Mucosa of stomach (tissue), 1 donor: ENCODE results near the gene CHDH.

Source experiments
- H3K27me3 ChIP-seq: one replicate; pipeline ENCODE4 v1.7.0; 2013; ENCODE audit warnings: mild to moderate bottlenecking, low read length; ENCODE audit not compliant: control insufficient read depth, insufficient read depth
- H3K36me3 ChIP-seq: one replicate; pipeline ENCODE4 v1.7.0; 2013; ENCODE audit warnings: low read length; ENCODE audit not compliant: control insufficient read depth, insufficient read depth
- H3K4me1 ChIP-seq: one replicate; pipeline ENCODE4 v1.7.0; 2013; ENCODE audit warnings: mild to moderate bottlenecking, low read length; ENCODE audit not compliant: control insufficient read depth, insufficient read depth
- H3K4me3 ChIP-seq: one replicate; pipeline ENCODE4 v1.7.0; 2013; ENCODE audit warnings: low read length
- H3K9ac ChIP-seq: one replicate; pipeline ENCODE4 v1.7.0; 2013; ENCODE audit warnings: mild to moderate bottlenecking, low read length, moderate library complexity
- H3K9me3 ChIP-seq: one replicate; pipeline ENCODE4 v1.7.0; 2013; ENCODE audit warnings: mild to moderate bottlenecking, low read length, moderate library complexity; ENCODE audit not compliant: control insufficient read depth
- donor health status: Pancreatic carcinoma.

CHDH gene

DNA sequence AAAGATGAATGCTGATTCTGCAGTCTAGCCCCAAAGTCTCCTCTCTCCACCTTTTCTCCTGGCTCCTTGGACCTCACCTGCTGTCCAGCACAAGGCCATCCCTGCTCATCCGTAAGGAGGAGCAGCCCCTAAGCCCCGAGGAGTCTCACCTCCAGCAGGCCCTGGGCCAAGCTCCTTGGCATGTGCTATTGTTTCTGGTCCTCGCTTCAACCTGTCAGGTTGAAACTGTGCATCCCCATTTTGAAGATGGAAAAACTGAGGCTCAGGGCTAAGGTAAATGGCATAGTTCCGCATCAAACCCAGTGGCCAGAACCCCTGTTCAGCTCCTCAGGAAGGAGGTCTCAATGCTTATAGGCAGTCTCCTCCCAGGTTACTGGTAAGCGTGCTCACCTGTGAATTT, 26.1 kb downstream of the CHDH start:
- no peaks in the 10 kb centered on the region for H3K9me3 ChIP-seq
- no peaks in the 10 kb centered on the region for H3K4me1 ChIP-seq
- H3K4me3 ChIP-seq = no peak overlapping the region
- H3K27me3 ChIP-seq = no peaks in the 10 kb centered on the region
- H3K36me3 ChIP-seq = peaks cover 5% of the 10 kb centered on the region
- H3K9ac ChIP-seq = no peak overlapping the region

DNA sequence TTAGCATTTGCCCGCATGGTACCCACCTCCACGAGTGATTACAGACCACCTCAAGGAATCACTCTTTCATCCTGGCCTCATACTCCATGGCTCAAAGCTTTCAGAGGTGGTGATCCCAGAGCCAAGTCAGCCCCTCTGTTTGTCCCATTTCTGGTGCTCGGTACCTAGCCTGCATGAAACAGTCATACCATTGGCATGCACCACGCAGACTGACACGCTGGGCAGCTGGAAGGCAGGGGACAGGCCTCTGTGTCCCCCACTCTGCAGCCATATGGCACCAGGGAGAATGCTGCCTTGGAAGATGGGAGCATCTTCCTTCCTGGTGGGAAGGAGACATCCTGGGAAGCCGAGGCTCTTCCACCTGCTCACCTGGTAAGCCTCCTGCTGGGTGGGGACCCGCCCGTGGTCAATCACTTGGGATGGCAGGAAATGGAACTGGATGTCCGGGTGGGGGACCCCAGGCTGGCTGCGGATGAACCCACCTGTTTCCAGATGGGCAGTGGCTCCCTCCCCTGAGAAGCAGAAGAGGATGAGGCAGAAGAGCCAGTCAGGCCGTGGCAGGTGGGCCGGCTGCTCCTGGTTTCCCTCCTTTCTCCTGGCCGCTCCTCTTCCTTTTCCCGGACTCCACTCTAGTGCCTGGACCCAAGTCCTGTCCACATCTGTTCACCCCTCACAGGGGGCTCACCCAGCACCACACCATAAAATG, 26.9 kb downstream of the CHDH start:
- Histone ChIP-seq H3K27me3 (no peaks in the 10 kb centered on the region), H3K4me1 (no peaks in the 10 kb centered on the region), H3K9me3 (no peaks in the 10 kb centered on the region), H3K36me3 (peaks cover 5% of the 10 kb centered on the region), H3K4me3 (no peak overlapping the region), H3K9ac (no peak overlapping the region)

DNA sequence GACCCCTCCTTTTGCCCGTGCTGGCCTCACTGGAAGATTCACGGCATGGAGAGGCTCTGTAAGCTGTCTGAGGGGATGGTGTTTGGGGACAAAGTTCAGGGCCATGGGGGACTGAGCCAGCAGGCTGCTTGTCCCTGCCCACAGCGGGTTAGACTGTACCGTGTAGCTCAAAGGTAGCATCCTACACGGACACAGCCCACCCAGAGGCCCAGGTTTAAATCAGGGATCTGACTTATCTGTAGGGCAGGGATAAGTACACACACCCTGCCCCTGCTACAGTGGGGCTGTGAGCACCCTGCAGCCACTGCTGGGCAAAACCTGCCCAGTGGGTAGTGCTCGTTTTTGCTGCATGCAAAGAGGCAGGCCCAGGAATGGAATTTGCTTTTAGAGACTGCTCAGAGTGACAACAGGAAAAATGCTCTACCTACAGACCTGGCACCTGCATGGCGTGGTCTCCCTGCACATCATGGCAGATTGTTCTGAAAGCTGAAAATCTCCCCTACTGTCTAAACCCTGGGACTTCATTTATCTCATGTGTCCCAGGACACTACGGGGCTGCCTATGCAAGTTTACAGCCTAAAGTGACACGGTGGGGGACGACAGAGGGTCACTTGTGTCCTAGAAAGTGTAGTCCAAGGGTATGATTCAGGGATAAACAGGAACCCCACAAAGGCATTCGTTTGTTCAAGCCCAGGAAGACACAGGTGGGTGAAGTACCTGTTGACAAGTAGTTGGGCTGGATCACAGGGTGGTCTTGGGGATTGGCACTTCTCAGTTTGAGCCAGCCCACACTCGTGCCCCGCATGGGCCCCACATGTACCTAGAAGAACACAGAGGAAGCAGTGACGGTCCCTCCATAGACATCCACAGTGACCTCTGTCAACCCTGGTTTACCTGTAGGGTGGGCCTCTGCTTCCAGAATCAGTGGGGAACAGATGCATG, 27.7 kb downstream of the CHDH start:
- Histone ChIP-seq H3K9ac (no peak overlapping the region), H3K9me3 (no peaks in the 10 kb centered on the region), H3K36me3 (peaks cover 5% of the 10 kb centered on the region), H3K27me3 (no peaks in the 10 kb centered on the region), H3K4me3 (no peak overlapping the region), H3K4me1 (no peaks in the 10 kb centered on the region)

DNA sequence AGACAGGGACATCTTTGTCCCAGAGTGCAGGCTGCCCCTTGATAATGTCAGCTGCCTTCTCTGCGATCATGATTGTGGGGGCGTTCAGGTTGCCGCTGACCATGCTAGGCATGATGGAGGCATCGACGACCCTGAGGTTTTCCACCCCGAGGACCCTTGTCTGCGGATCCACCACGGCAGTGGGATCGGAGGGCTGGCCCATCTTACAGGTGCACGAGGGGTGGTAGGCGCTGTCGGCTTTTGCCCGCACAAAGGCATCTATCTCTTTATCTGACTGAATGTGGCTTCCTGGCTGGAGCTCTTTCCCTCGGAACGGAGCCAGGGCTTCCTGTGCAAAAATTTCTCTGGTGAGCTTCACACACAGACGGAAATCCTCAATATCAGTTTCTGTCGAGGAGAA, 28.4 kb downstream of the CHDH start:
- no peak overlapping the region for H3K9ac ChIP-seq

DNA sequence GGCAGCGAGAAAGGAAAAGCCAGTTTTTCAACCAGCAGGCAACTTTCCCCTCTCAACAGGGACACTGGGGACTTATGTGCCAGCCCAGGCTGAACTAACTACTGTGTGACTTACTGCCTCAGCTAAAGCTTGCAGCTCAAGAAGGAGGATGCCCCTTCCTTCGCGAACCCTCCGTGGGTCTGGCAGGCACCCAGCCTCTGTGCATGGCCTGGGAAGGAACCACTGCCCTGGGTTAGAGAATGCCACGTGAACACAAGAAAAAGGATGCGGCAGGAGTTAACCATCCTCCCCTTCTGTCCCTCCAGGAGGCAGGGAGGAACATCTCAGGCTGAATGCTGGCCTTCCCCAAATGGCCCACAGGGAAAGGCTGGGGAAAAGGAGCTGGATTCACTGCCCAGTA, 29.0 kb downstream of the CHDH start:
- no peaks in the 10 kb centered on the region for H3K27me3 ChIP-seq
- no peaks in the 10 kb centered on the region for H3K4me1 ChIP-seq
- H3K4me3 ChIP-seq = no peak overlapping the region
- H3K9ac ChIP-seq = no peak overlapping the region
- no peaks in the 10 kb centered on the region for H3K36me3 ChIP-seq
- H3K9me3 ChIP-seq = no peaks in the 10 kb centered on the region

More for the DNA sequence above, 28.4 kb downstream of the CHDH start:
- H3K27me3 ChIP-seq = no peaks in the 10 kb centered on the region
- H3K36me3 ChIP-seq = peaks cover 4% of the 10 kb centered on the region
- no peak overlapping the region for H3K4me3 ChIP-seq
- no peaks in the 10 kb centered on the region for H3K4me1 ChIP-seq
- H3K9me3 ChIP-seq = no peaks in the 10 kb centered on the region

DNA sequence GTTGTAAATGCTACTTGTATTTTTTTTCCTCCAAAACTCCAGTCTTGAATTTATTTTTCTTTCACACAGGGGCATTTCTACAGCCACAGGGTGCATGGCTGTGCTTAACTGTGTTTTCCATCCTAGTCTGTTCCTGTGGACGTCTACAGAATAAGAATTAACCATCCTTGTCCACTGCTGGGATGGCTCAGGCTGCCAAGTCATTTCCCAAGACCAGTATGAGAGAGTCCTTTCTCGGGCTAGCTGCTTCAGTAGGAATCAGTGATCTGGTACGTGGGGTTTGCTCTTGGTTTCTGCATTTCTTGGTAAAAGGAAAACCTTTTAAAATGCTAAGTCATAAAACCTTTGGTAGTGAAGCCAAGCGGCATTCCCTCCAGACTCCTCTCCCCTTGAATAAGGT, 29.8 kb downstream of the CHDH start:
- no peak overlapping the region for H3K4me3 ChIP-seq
- H3K9ac ChIP-seq = no peak overlapping the region
- H3K9me3 ChIP-seq = no peaks in the 10 kb centered on the region
- H3K27me3 ChIP-seq = no peaks in the 10 kb centered on the region
- no peaks in the 10 kb centered on the region for H3K36me3 ChIP-seq
- H3K4me1 ChIP-seq = no peaks in the 10 kb centered on the region

DNA sequence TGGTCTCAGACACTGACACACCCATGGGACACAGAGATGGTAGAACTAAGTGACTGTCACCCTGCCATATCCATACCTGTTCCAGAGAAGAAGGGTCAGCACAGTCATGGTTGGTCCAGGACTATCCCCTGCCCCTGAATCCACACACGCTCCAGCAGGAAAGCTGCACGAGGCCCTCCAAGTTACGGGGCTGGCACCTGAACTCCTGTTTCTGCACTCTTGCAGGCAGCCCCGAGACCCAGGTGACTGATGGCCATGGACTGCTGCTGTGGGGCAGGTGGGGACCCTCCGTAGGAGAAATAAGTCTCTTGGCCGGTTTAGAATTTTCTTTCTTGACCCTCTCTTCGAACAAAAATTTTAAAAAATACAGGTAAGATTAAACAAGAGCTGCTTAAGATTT, 30.6 kb downstream of the CHDH start:
- H3K9ac ChIP-seq = no peak overlapping the region
- H3K4me3 ChIP-seq = no peak overlapping the region
- H3K27me3 ChIP-seq = no peaks in the 10 kb centered on the region
- no peaks in the 10 kb centered on the region for H3K4me1 ChIP-seq
- no peaks in the 10 kb centered on the region for H3K36me3 ChIP-seq
- H3K9me3 ChIP-seq = no peaks in the 10 kb centered on the region

DNA sequence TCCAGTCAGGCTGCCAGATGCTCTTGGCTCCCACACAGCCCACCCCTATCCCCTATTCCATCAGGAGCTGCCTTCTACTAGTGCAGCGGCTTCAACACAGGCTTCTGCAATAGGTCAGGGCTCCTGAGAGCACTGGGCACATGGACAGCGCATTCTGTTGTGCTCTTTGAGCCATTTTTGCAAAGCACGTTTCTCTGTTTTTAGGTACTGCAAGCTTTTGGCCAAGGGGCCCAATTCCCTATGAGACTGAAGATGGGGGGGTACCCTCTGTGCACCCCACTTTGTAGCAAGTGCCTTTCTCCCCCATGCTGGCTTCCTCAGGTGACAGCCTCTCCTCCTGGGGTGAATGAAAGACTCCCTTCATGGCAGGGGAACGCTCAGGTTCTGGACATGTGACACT, 31.2 kb downstream of the CHDH start:
- H3K4me1 ChIP-seq = no peaks in the 10 kb centered on the region
- H3K9ac ChIP-seq = no peak overlapping the region
- H3K4me3 ChIP-seq = no peak overlapping the region
- no peaks in the 10 kb centered on the region for H3K36me3 ChIP-seq
- no peaks in the 10 kb centered on the region for H3K9me3 ChIP-seq
- H3K27me3 ChIP-seq = no peaks in the 10 kb centered on the region

DNA sequence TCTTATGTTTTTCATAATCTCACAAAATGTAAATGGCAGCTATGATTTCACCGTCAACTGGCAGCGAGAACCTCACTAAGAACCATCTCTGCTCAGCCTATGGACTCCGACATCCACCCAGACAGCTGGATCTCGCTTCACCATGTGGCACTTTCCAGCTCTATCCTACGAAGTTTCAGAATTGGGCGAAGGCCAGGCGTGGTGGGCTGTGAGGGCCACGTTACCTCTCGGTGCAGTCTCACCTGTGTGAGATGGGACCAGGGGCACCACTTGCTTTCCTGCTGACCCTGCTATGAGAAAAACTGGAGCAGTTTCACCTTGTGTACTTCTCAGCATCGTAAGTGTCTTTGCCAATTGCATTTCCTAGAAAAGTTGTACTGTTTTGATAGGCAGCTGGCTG, 32.3 kb downstream of the CHDH start:
- Histone ChIP-seq H3K9me3 (no peaks in the 10 kb centered on the region), H3K4me3 (no peak overlapping the region), H3K9ac (no peak overlapping the region), H3K27me3 (no peaks in the 10 kb centered on the region), H3K36me3 (no peaks in the 10 kb centered on the region), H3K4me1 (no peaks in the 10 kb centered on the region)

DNA sequence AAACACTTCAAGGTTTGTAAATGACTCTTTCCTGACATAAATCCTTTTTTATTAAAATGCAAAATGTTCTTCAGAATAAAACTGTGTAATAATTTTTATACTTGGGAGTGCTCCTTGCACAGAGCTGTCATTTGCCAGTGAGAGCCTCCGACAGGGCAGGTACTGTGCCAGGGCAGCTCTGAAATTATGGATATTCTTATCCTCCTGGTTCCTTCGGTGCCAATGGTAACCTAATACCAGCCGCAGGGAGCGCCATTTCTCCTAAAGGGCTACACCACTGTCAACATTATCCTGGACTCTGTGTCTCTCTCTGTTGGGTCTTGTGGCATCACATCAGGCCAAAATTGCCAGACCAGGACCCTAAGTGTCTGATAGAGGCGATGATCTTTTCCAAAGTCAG, 33.0 kb downstream of the CHDH start:
- H3K9ac ChIP-seq = no peak overlapping the region
- H3K36me3 ChIP-seq = no peaks in the 10 kb centered on the region
- no peak overlapping the region for H3K4me3 ChIP-seq
- H3K27me3 ChIP-seq = no peaks in the 10 kb centered on the region
- no peaks in the 10 kb centered on the region for H3K9me3 ChIP-seq
- H3K4me1 ChIP-seq = no peaks in the 10 kb centered on the region

DNA sequence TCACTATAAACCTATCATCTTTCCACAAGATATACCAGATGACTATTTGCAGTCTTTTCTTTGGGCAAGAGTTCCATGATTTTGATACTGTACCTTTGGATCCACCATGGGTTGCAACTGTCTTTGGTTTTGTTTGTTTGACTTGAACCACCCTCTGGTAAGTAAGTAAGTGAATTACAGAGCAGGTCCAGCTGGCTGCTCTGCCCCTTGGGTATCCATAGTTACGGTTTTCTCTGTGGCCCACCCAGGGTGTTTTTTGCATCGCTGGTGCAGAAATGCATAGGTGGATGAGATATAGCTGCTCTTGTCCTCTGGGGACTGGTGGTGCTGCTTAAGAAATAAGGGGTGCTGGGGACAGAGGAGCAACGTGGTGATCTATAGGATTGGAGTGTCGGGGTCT, 33.8 kb downstream of the CHDH start:
- H3K4me1 ChIP-seq = no peaks in the 10 kb centered on the region

DNA sequence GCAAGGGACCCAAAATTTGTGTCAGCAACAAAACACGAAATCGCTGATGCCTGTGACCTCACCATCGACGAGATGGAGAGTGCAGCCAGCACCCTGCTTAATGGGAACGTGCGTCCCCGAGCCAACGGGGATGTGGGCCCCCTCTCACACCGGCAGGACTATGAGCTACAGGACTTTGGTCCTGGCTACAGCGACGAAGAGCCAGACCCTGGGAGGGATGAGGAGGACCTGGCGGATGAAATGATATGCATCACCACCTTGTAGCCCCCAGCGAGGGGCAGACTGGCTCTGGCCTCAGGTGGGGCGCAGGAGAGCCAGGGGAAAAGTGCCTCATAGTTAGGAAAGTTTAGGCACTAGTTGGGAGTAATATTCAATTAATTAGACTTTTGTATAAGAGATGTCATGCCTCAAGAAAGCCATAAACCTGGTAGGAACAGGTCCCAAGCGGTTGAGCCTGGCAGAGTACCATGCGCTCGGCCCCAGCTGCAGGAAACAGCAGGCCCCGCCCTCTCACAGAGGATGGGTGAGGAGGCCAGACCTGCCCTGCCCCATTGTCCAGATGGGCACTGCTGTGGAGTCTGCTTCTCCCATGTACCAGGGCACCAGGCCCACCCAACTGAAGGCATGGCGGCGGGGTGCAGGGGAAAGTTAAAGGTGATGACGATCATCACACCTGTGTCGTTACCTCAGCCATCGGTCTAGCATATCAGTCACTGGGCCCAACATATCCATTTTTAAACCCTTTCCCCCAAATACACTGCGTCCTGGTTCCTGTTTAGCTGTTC, 34.9 kb downstream of the CHDH start:
- Histone ChIP-seq H3K4me1 (no peaks in the 10 kb centered on the region), H3K9me3 (no peaks in the 10 kb centered on the region), H3K9ac (no peak overlapping the region), H3K27me3 (no peaks in the 10 kb centered on the region), H3K4me3 (no peak overlapping the region), H3K36me3 (no peaks in the 10 kb centered on the region)

More for the DNA sequence above, 33.8 kb downstream of the CHDH start:
- no peak overlapping the region for H3K4me3 ChIP-seq
- H3K9me3 ChIP-seq = no peaks in the 10 kb centered on the region
- no peaks in the 10 kb centered on the region for H3K36me3 ChIP-seq
- no peaks in the 10 kb centered on the region for H3K27me3 ChIP-seq
- no peak overlapping the region for H3K9ac ChIP-seq
